Neural progenitor cell (in vitro differentiated cells): ENCODE results near the gene TACC3. TPM values are rescaled to one million over a fixed set of nuclear protein-coding genes. Genes with fewer than 3 reads are reported as not detected.

Source experiments
- DNase-seq: peaks from one replicate; pipeline ENCODE4 v3.0.0-alpha.2; 2016; ENCODE audit warnings: low spot score
- H2AFZ ChIP-seq: fragments of 200-600 bp; sonication (generic); replicated peaks from 2 replicates; pipeline ENCODE4 v1.6.1; 2016; ENCODE audit warnings: antibody characterized with exemption
- H3F3A ChIP-seq: fragments of 200-600 bp; sonication (generic); 2 replicates; pipeline ENCODE4 v1.6.1; 2016; ENCODE audit warnings: antibody characterized with exemption, low read depth
- H3K27ac ChIP-seq: fragments of 200-600 bp; sonication (generic); 2 replicates; pipeline ENCODE4 v1.5.1; 2016; ENCODE audit warnings: mild to moderate bottlenecking
- H3K27me3 ChIP-seq: fragments of 200-600 bp; sonication (generic); 2 replicates; pipeline ENCODE4 v1.6.1; 2016; ENCODE audit warnings: mild to moderate bottlenecking, moderate library complexity
- H3K36me3 ChIP-seq: fragments of 200-600 bp; sonication (generic); 2 replicates; pipeline ENCODE4 v1.5.1; 2016
- H3K4me1 ChIP-seq: fragments of 200-600 bp; sonication (generic); 2 replicates; pipeline ENCODE4 v1.6.1; 2016; ENCODE audit warnings: mixed run types
- H3K4me2 ChIP-seq: fragments of 200-600 bp; sonication (generic); 2 replicates; pipeline ENCODE4 v1.6.1; 2016
- H3K4me3 ChIP-seq: fragments of 200-600 bp; sonication (generic); 2 replicates; pipeline ENCODE4 v1.5.1; 2016
- H3K79me2 ChIP-seq: fragments of 200-600 bp; sonication (generic); 2 replicates; pipeline ENCODE4 v1.6.1; 2016; ENCODE audit warnings: low read depth
- H3K9ac ChIP-seq: fragments of 200-600 bp; sonication (generic); 2 replicates; pipeline ENCODE4 v1.6.1; 2016
- H3K9me3 ChIP-seq: fragments of 200-600 bp; sonication (generic); 2 replicates; pipeline ENCODE4 v1.5.1; 2016; ENCODE audit warnings: low read depth
- H4K20me1 ChIP-seq: fragments of 200-600 bp; sonication (generic); 2 replicates; pipeline ENCODE4 v1.6.1; 2016; ENCODE audit warnings: low read depth
- H3K27ac Mint-ChIP-seq: 3 replicates; pipeline ENCODE4 v1.8.0; 2021; ENCODE audit warnings: mixed read lengths
- H3K27me3 Mint-ChIP-seq: 2 replicates; pipeline ENCODE4 v1.8.0; 2022; ENCODE audit warnings: low read depth, mild to moderate bottlenecking, inconsistent platforms, moderate library complexity, mixed read lengths; ENCODE audit not compliant: insufficient read depth
- H3K36me3 Mint-ChIP-seq: 3 replicates; pipeline ENCODE4 v1.8.0; 2021; ENCODE audit warnings: mixed read lengths
- H3K4me1 Mint-ChIP-seq: 3 replicates; pipeline ENCODE4 v1.8.0; 2021; ENCODE audit warnings: mixed read lengths
- H3K4me3 Mint-ChIP-seq: 3 replicates; pipeline ENCODE4 v1.8.0; 2021; ENCODE audit warnings: mild to moderate bottlenecking, moderate library complexity, mixed read lengths
- H3K9me3 Mint-ChIP-seq: 3 replicates; pipeline ENCODE4 v1.8.0; 2020; ENCODE audit warnings: mixed read lengths
- CTCF ChIP-seq: fragments of 200-600 bp; sonication (generic); IDR thresholded peaks from 2 replicates; pipeline ENCODE4 v1.5.1; 2017; ENCODE audit warnings: antibody characterized with exemption, mild to moderate bottlenecking
- EZH2 ChIP-seq: fragments of 200-600 bp; sonication (generic); IDR thresholded peaks from 2 replicates; pipeline ENCODE4 v1.6.1; 2017; ENCODE audit warnings: antibody characterized with exemption, mild to moderate bottlenecking, moderate library complexity
- EZH2phosphoT487 ChIP-seq: fragments of 200-600 bp; sonication (generic); IDR thresholded peaks from 2 replicates; pipeline ENCODE4 v1.6.1; 2017; ENCODE audit warnings: antibody characterized with exemption
- total RNA-seq: library from RNA; depleted of rRNA; stranded (reverse); fragments of >200 nt; gene quantifications from 2 replicates; pipeline ENCODE4 v1.2.3, GENCODE V29; 2015; ENCODE audit warnings: low replicate concordance

TACC3 gene
- 68.4 and 115 TPM in 2 replicates for total RNA-seq

- peak within 1 kb of the TSS; percentile 69 for H2AFZ ChIP-seq
- H3K36me3 ChIP-seq, result no peaks in the 10 kb centered on the region
- TF ChIP-seq EZH2 (no peak), CTCF (no peak), EZH2phosphoT487 (no peak)
- H3K27me3 ChIP-seq, result no peaks in the 10 kb centered on the region
- Mint-ChIP-seq H3K36me3 (peaks cover 12% of the 10 kb centered on the region), H3K4me1 (peaks cover 32% of the 10 kb centered on the region), H3K4me3 (peak within 1 kb of the TSS; percentile 98), H3K27ac (peak within 1 kb of the TSS; percentile 92), H3K27me3 (peaks cover 2% of the 10 kb centered on the region), H3K9me3 (no peaks in the 10 kb centered on the region)
- H3K4me3 ChIP-seq, result peak within 1 kb of the TSS; percentile 95
- peaks cover 50% of the 10 kb centered on the region for H3F3A ChIP-seq
- H3K9me3 ChIP-seq, result no peaks in the 10 kb centered on the region
- no peak within 1 kb of the TSS for H3K27ac ChIP-seq
- H3K4me1 ChIP-seq, result peaks cover 21% of the 10 kb centered on the region
- peak within 1 kb of the TSS; percentile 88 for H3K9ac ChIP-seq
- peaks cover 62% of the 10 kb centered on the region for H4K20me1 ChIP-seq
- peak within 1 kb of the TSS; percentile 99 for H3K4me2 ChIP-seq
- H3K79me2 ChIP-seq, result peaks cover 52% of the 10 kb centered on the region
- DNase-seq, result peak; percentile 98
These were observed at the start of gene TACC3, which contains the start of gene TMEM129 for GRCh38 chr4:1721003-1721665. Gene TACC3, plus strand, starts transcription at chr4:1721521. Its CDS starts 1,901 bp downstream, at chr4:1723422. Gene TMEM129, minus strand, starts transcription at chr4:1721323. Its CDS starts 486 bp downstream, at chr4:1720837.

GRCh38 chr4:1673671-1674070 lies 47.6 kb upstream of the TACC3 start:
- H3K36me3 ChIP-seq, result no peaks in the 10 kb centered on the region
- no peaks in the 10 kb centered on the region for H3K27me3 ChIP-seq
- H3K4me2 ChIP-seq, result no peak overlapping the region
- H3K9ac ChIP-seq, result no peak overlapping the region
- TF ChIP-seq EZH2phosphoT487 (no peak), CTCF (no peak), EZH2 (no peak)
- H3K27me3 Mint-ChIP-seq, result peaks cover 10% of the 10 kb centered on the region
- no peak overlapping the region for H3K27ac Mint-ChIP-seq
- no peak overlapping the region for H3K4me3 ChIP-seq
- H2AFZ ChIP-seq, result no peak overlapping the region
- H3K4me3 Mint-ChIP-seq, result no peak overlapping the region
- no peaks in the 10 kb centered on the region for H3K36me3 Mint-ChIP-seq
- no peaks in the 10 kb centered on the region for H3F3A ChIP-seq
- no peak for DNase-seq
- H3K4me1 ChIP-seq, result peaks cover under 1% of the 10 kb centered on the region
- H3K79me2 ChIP-seq, result no peaks in the 10 kb centered on the region
- no peaks in the 10 kb centered on the region for H4K20me1 ChIP-seq
- H3K9me3 Mint-ChIP-seq, result no peaks in the 10 kb centered on the region
- no peaks in the 10 kb centered on the region for H3K9me3 ChIP-seq
- H3K4me1 Mint-ChIP-seq, result peaks cover 9% of the 10 kb centered on the region
- H3K27ac ChIP-seq, result no peak overlapping the region

GRCh38 chr4:1674682-1675081 lies 46.6 kb upstream of the TACC3 start:
- Histone ChIP-seq H4K20me1 (no peaks in the 10 kb centered on the region), H3K27me3 (no peaks in the 10 kb centered on the region)
- peaks cover 8% of the 10 kb centered on the region for H3K27me3 Mint-ChIP-seq

More at GRCh38 chr4:1674682-1675081, 46.6 kb upstream of the TACC3 start:
- no peak overlapping the region for H3K27ac ChIP-seq
- no peak for TF ChIP-seq CTCF
- no peak for TF ChIP-seq EZH2phosphoT487
- TF ChIP-seq EZH2, result no peak
- no peak overlapping the region for H3K4me3 ChIP-seq
- Mint-ChIP-seq H3K36me3 (no peaks in the 10 kb centered on the region), H3K4me3 (no peak overlapping the region), H3K9me3 (no peaks in the 10 kb centered on the region), H3K4me1 (peaks cover 6% of the 10 kb centered on the region), H3K27ac (no peak overlapping the region)
- no peaks in the 10 kb centered on the region for H3F3A ChIP-seq
- no peak overlapping the region for H3K4me2 ChIP-seq
- no peak for DNase-seq
- H3K79me2 ChIP-seq, result no peaks in the 10 kb centered on the region
- no peaks in the 10 kb centered on the region for H3K4me1 ChIP-seq
- no peaks in the 10 kb centered on the region for H3K9me3 ChIP-seq
- no peak overlapping the region for H2AFZ ChIP-seq
- no peak overlapping the region for H3K9ac ChIP-seq
- no peaks in the 10 kb centered on the region for H3K36me3 ChIP-seq
